OCI-LY1 (cell line): Measurements from ENCODE around the gene GDPD2.

Experiments used
- H2AFZ ChIP-seq: fragments of 200-600 bp; sonication (generic), shearing (Covaris generic); 2 replicates; pipeline ENCODE4 v1.6.0; 2014; ENCODE audit warnings: antibody characterized with exemption, mild to moderate bottlenecking, low read length
- H3F3A ChIP-seq: fragments of 200-600 bp; sonication (generic), shearing (Covaris generic); 2 replicates; pipeline ENCODE4 v1.6.0; 2014; ENCODE audit warnings: mild to moderate bottlenecking, antibody characterized with exemption, low read length, moderate library complexity; ENCODE audit not compliant: insufficient read depth
- H3K27ac ChIP-seq: fragments of 200-600 bp; sonication (generic); 2 replicates; pipeline ENCODE4 v1.5.1; 2014; ENCODE audit warnings: low read length, mixed run types, mild to moderate bottlenecking, low read depth; ENCODE audit not compliant: poor library complexity, severe bottlenecking
- H3K27me3 ChIP-seq: fragments of 200-600 bp; sonication (generic); 2 replicates; pipeline ENCODE4 v1.6.0; 2014; ENCODE audit warnings: antibody characterized with exemption, mild to moderate bottlenecking, low read length, moderate library complexity; ENCODE audit not compliant: insufficient read depth
- H3K36me3 ChIP-seq: fragments of 200-600 bp; sonication (generic); 2 replicates; pipeline ENCODE4 v1.6.1; 2014; ENCODE audit warnings: mild to moderate bottlenecking, antibody characterized with exemption, low read length, moderate library complexity, mixed read lengths; ENCODE audit not compliant: insufficient read depth
- H3K4me1 ChIP-seq: fragments of 200-600 bp; sonication (generic); 2 replicates; pipeline ENCODE4 v1.5.1; 2014; ENCODE audit warnings: mild to moderate bottlenecking, low read length, moderate library complexity; ENCODE audit not compliant: insufficient read depth, severe bottlenecking
- H3K4me2 ChIP-seq: fragments of 200-600 bp; sonication (generic), shearing (Covaris generic); 2 replicates; pipeline ENCODE4 v1.6.1; 2014; ENCODE audit warnings: low read length
- H3K4me3 ChIP-seq: fragments of 200-600 bp; sonication (generic); 2 replicates; pipeline ENCODE4 v1.5.1; 2014; ENCODE audit warnings: low read length, low read depth, mild to moderate bottlenecking, mixed read lengths; ENCODE audit not compliant: poor library complexity, severe bottlenecking
- H3K79me2 ChIP-seq: fragments of 200-600 bp; shearing (Covaris generic); 2 replicates; pipeline ENCODE4 v1.6.1; 2016; ENCODE audit warnings: mixed run types, low read length, mixed read lengths; ENCODE audit not compliant: insufficient read depth
- H3K9ac ChIP-seq: fragments of 200-600 bp; sonication (generic), shearing (Covaris generic); 2 replicates; pipeline ENCODE4 v1.6.1; 2014; ENCODE audit warnings: mild to moderate bottlenecking, low read length, mixed read lengths
- H3K9me2 ChIP-seq: fragments of 200-600 bp; sonication (generic), shearing (Covaris generic); 2 replicates; pipeline ENCODE4 v1.6.1; 2014; ENCODE audit warnings: low read depth, mild to moderate bottlenecking, low read length, mixed read lengths
- H3K9me3 ChIP-seq: fragments of 200-600 bp; shearing (Covaris generic); 2 replicates; pipeline ENCODE4 v1.6.1; 2014; ENCODE audit warnings: low read length, mixed read lengths
- H4K20me1 ChIP-seq: fragments of 200-600 bp; sonication (generic), shearing (Covaris generic); 2 replicates; pipeline ENCODE4 v1.6.0; 2016; ENCODE audit warnings: mild to moderate bottlenecking, low read length; ENCODE audit not compliant: insufficient read depth
- CTCF ChIP-seq: fragments of 200-600 bp; sonication (generic), shearing (Covaris generic); IDR thresholded peaks from 2 replicates; pipeline ENCODE4 v1.5.1; 2017; ENCODE audit warnings: mild to moderate bottlenecking, antibody characterized with exemption, low read length, moderate library complexity, mixed read lengths
- EZH2 ChIP-seq: fragments of 200-600 bp; sonication (generic), shearing (Covaris generic); IDR thresholded peaks from 2 replicates; pipeline ENCODE4 v1.8.0; 2017; ENCODE audit warnings: borderline replicate concordance, mixed run types, mild to moderate bottlenecking, antibody characterized with exemption, low read length, moderate library complexity, mixed read lengths

Gene GDPD2

GRCh38 chrX:70452143-70452733, 29.1 kb downstream of the GDPD2 start:
- H3K9ac ChIP-seq = peak overlapping the region; percentile 70
- H3F3A ChIP-seq = no peaks in the 10 kb centered on the region
- H3K27ac ChIP-seq = peak overlapping the region; percentile 23
- H3K9me3 ChIP-seq = no peaks in the 10 kb centered on the region
- peak overlapping the region; percentile 78 for H3K4me2 ChIP-seq
- peak overlapping the region; percentile 65 for H3K4me3 ChIP-seq
- H3K79me2 ChIP-seq = no peaks in the 10 kb centered on the region
- TF ChIP-seq CTCF (peak; percentile 66), EZH2 (no peak)
- no peaks in the 10 kb centered on the region for H3K27me3 ChIP-seq
- peak overlapping the region; percentile 73; the same call in 1 of the 2 replicates for H2AFZ ChIP-seq
- H3K4me1 ChIP-seq = peaks cover 26% of the 10 kb centered on the region
- H4K20me1 ChIP-seq = no peaks in the 10 kb centered on the region
- no peaks in the 10 kb centered on the region for H3K9me2 ChIP-seq
- no peaks in the 10 kb centered on the region for H3K36me3 ChIP-seq

GRCh38 chrX:70453024-70453618, 30.0 kb downstream of the GDPD2 start:
- H3K27me3 ChIP-seq = no peaks in the 10 kb centered on the region
- TF ChIP-seq EZH2 (no peak), CTCF (no peak)
- H3K79me2 ChIP-seq = no peaks in the 10 kb centered on the region
- H4K20me1 ChIP-seq = no peaks in the 10 kb centered on the region
- no peaks in the 10 kb centered on the region for H3K9me2 ChIP-seq
- peak overlapping the region; percentile 23 for H3K27ac ChIP-seq
- H3K4me2 ChIP-seq = peak overlapping the region; percentile 78
- no peaks in the 10 kb centered on the region for H3K9me3 ChIP-seq
- H3F3A ChIP-seq = no peaks in the 10 kb centered on the region
- peak overlapping the region; percentile 65 for H3K4me3 ChIP-seq
- no peaks in the 10 kb centered on the region for H3K36me3 ChIP-seq
- H3K4me1 ChIP-seq = peaks cover 26% of the 10 kb centered on the region
- no peak overlapping the region for H2AFZ ChIP-seq
- peak overlapping the region; percentile 70 for H3K9ac ChIP-seq

GRCh38 chrX:70454441-70455365, 31.6 kb downstream of the GDPD2 start:
- peak overlapping the region; percentile 83 for H3K4me3 ChIP-seq

More at GRCh38 chrX:70454441-70455365, 31.6 kb downstream of the GDPD2 start:
- peak overlapping the region; percentile 82 for H3K27ac ChIP-seq
- H3K9ac ChIP-seq = peak overlapping the region; percentile 88
- no peaks in the 10 kb centered on the region for H3K9me3 ChIP-seq
- H2AFZ ChIP-seq = no peak overlapping the region
- no peaks in the 10 kb centered on the region for H3K9me2 ChIP-seq
- H3K27me3 ChIP-seq = no peaks in the 10 kb centered on the region
- no peaks in the 10 kb centered on the region for H3F3A ChIP-seq
- H4K20me1 ChIP-seq = no peaks in the 10 kb centered on the region
- no peaks in the 10 kb centered on the region for H3K36me3 ChIP-seq
- TF ChIP-seq EZH2 = no peak
- TF ChIP-seq CTCF = peak; percentile 79
- peaks cover 26% of the 10 kb centered on the region for H3K4me1 ChIP-seq
- peak overlapping the region; percentile 80 for H3K4me2 ChIP-seq
- H3K79me2 ChIP-seq = no peaks in the 10 kb centered on the region
